H1 (cell line): ENCODE data around the gene SIRT6. TPM values are rescaled to one million over a fixed set of nuclear protein-coding genes. Genes with fewer than 3 reads are reported as not detected.

Source experiments
- CTCF ChIA-PET: fragments of 300-600 bp; sonication (Branson Sonifier 250); formaldehyde crosslinking; loops from one replicate; lab custom pipeline; 2021; ENCODE audit not compliant: partially characterized antibody; lab: Charles Lee
- POLR2A ChIA-PET: fragments of 300-600 bp; sonication (Branson Sonifier 250); formaldehyde crosslinking; loops from one replicate; lab custom pipeline; 2021; ENCODE audit warnings: inconsistent platforms; ENCODE audit not compliant: partially characterized antibody; lab: Charles Lee
- DNase-seq, 2 experiments: peaks; one replicate each; pipeline versions ENCODE4 v3.0.0 to v3.0.0-alpha.2; 2010 to 2022; ENCODE audit warnings: low spot score in 2 of 2, low read depth in 1 of 2, mixed read lengths in 1 of 2
- FAIRE-seq: peaks from 2 replicates; lab custom pipeline; 2011; peaks lifted over from hg19 to GRCh38; lab: Jason Lieb, UNC
- H2AFZ ChIP-seq: 2 replicates; pipeline ENCODE4 v1.8.1; 2012; ENCODE audit warnings: low read length, inconsistent platforms
- H2AK5ac ChIP-seq: 2 replicates; pipeline ENCODE4 v1.6.1; 2013; ENCODE audit warnings: low read depth, low read length
- H2BK120ac ChIP-seq: replicated peaks from 2 replicates; pipeline ENCODE3; 2013; ENCODE audit warnings: low read depth, low read length, inconsistent platforms
- H2BK12ac ChIP-seq: 2 replicates; pipeline ENCODE4 v1.6.1; 2013; ENCODE audit warnings: low read depth, low read length
- H2BK15ac ChIP-seq: 2 replicates; pipeline ENCODE4 v1.6.1; 2013; ENCODE audit warnings: low read length
- H2BK20ac ChIP-seq: 2 replicates; pipeline ENCODE4 v1.6.1; 2013; ENCODE audit warnings: low read length
- H2BK5ac ChIP-seq: 2 replicates; pipeline ENCODE4 v1.6.1; 2013; ENCODE audit warnings: low read depth, low read length
- H3K14ac ChIP-seq: 2 replicates; pipeline ENCODE4 v1.6.1; 2013; ENCODE audit warnings: inconsistent platforms; ENCODE audit not compliant: insufficient read length
- H3K18ac ChIP-seq: 2 replicates; pipeline ENCODE4 v1.6.1; 2013; ENCODE audit warnings: low read length; ENCODE audit errors: extremely low read depth
- H3K23ac ChIP-seq: 2 replicates; pipeline ENCODE4 v1.6.1; 2013; ENCODE audit warnings: inconsistent platforms; ENCODE audit not compliant: insufficient read length
- H3K23me2 ChIP-seq: 2 replicates; pipeline ENCODE4 v1.6.1; 2013; ENCODE audit warnings: low read depth, low read length
- H3K27ac ChIP-seq: 2 replicates; pipeline ENCODE4 v1.6.1; 2011; ENCODE audit warnings: low read depth, low read length, inconsistent platforms
- H3K27me3 ChIP-seq, 4 experiments: replicated peaks in 1 of 4; 1 replicate in 1 of 4; 2 replicates in 3 of 4; pipeline versions ENCODE4 v1.6.1 to v1.8.1; 2011 to 2013; ENCODE audit warnings: low read length in 3 of 4, mild to moderate bottlenecking in 3 of 4, inconsistent platforms in 2 of 4, mixed read lengths in 2 of 4, moderate library complexity in 1 of 4; ENCODE audit not compliant: control insufficient read depth in 3 of 4, insufficient read depth in 3 of 4; ENCODE audit errors: extremely low read depth in 1 of 4
- H3K36me3 ChIP-seq, 4 experiments: 2 replicates each; pipeline versions ENCODE4 v1.6.1 to v1.8.1; 2011 to 2013; ENCODE audit warnings: mild to moderate bottlenecking in 4 of 4, low read length in 3 of 4, moderate library complexity in 2 of 4, control low read depth in 1 of 4, inconsistent platforms in 1 of 4; ENCODE audit not compliant: insufficient read depth in 4 of 4, control insufficient read depth in 2 of 4
- H3K4ac ChIP-seq: replicated peaks from 2 replicates; pipeline ENCODE3; 2013; ENCODE audit warnings: low read length, low read depth, mixed read lengths, inconsistent platforms; ENCODE audit not compliant: insufficient read length
- H3K4me1 ChIP-seq, 4 experiments: replicated peaks in 1 of 4; 1 replicate in 1 of 4; 2 replicates in 3 of 4; pipeline versions ENCODE4 v1.6.1 to v1.8.1; 2011 to 2013; ENCODE audit warnings: low read length in 3 of 4, inconsistent platforms in 2 of 4, mixed read lengths in 1 of 4; ENCODE audit not compliant: insufficient read depth in 4 of 4, control insufficient read depth in 3 of 4
- H3K4me2 ChIP-seq, 2 experiments: 2 replicates each; pipeline versions ENCODE4 v1.6.1 to v1.8.1; 2011 to 2013; ENCODE audit warnings: low read depth in 2 of 2, low read length in 2 of 2, control low read depth in 1 of 2, inconsistent platforms in 1 of 2, mild to moderate bottlenecking in 1 of 2; ENCODE audit not compliant: insufficient read depth in 1 of 2
- H3K4me3 ChIP-seq, 4 experiments: fragments of 200-600, 300-600 bp in 1 of 4; sonication (generic), shearing (Covaris generic), sonication (Bioruptor Twin) in 1 of 4; 2 replicates each; pipeline versions ENCODE4 v1.5.1 to v1.8.1; 2011 to 2016; ENCODE audit warnings: low read length in 4 of 4, low read depth in 3 of 4, control low read depth in 2 of 4, inconsistent platforms in 2 of 4, mild to moderate bottlenecking in 2 of 4, mixed read lengths in 1 of 4, moderate library complexity in 1 of 4; ENCODE audit not compliant: insufficient read depth in 2 of 4; ENCODE audit errors: extremely low read depth in 1 of 4
- H3K56ac ChIP-seq: replicated peaks from 2 replicates; pipeline ENCODE3; 2013; ENCODE audit warnings: low read depth, mild to moderate bottlenecking, mixed read lengths, low read length, inconsistent platforms; ENCODE audit not compliant: insufficient read length
- H3K79me1 ChIP-seq: 2 replicates; pipeline ENCODE4 v1.6.1; 2013; ENCODE audit warnings: low read depth, low read length, control low read depth
- H3K79me2 ChIP-seq, 2 experiments: 2 replicates each; pipeline versions ENCODE4 v1.6.1 to v1.8.1; 2012 to 2013; ENCODE audit warnings: low read length in 2 of 2, mild to moderate bottlenecking in 2 of 2, inconsistent platforms in 1 of 2; ENCODE audit not compliant: insufficient read depth in 2 of 2, control insufficient read depth in 1 of 2
- H3K9ac ChIP-seq, 4 experiments: replicated peaks in 1 of 4; 1 replicate in 1 of 4; 2 replicates in 3 of 4; pipeline versions ENCODE4 v1.6.1 to v1.8.1; 2011 to 2013; ENCODE audit warnings: low read depth in 3 of 4, low read length in 3 of 4, control low read depth in 2 of 4, mild to moderate bottlenecking in 2 of 4, moderate library complexity in 2 of 4, inconsistent platforms in 1 of 4; ENCODE audit errors: extremely low read depth in 1 of 4
- H3K9me3 ChIP-seq, 2 experiments: 2 replicates each; pipeline versions ENCODE4 v1.6.1 to v1.8.1; 2012 to 2013; ENCODE audit warnings: mild to moderate bottlenecking in 2 of 2, moderate library complexity in 2 of 2, control low read depth in 1 of 2, inconsistent platforms in 1 of 2, low read depth in 1 of 2, low read length in 1 of 2, mixed read lengths in 1 of 2; ENCODE audit not compliant: insufficient read depth in 2 of 2
- H4K20me1 ChIP-seq, 2 experiments: replicated peaks in 1 of 2; 2 replicates each; pipeline versions ENCODE3 to v1.8.1; 2011 to 2013; ENCODE audit warnings: inconsistent platforms in 2 of 2, low read length in 2 of 2, mild to moderate bottlenecking in 1 of 2; ENCODE audit not compliant: insufficient read depth in 2 of 2, control insufficient read depth in 1 of 2
- H4K5ac ChIP-seq: 2 replicates; pipeline ENCODE4 v1.6.1; 2013; ENCODE audit warnings: low read length, low read depth, mixed read lengths, inconsistent platforms; ENCODE audit not compliant: insufficient read length
- H4K8ac ChIP-seq: 2 replicates; pipeline ENCODE4 v1.8.0; 2013; ENCODE audit warnings: mild to moderate bottlenecking, moderate library complexity, low read length, inconsistent platforms; ENCODE audit not compliant: insufficient read depth; ENCODE audit errors: extremely low read depth
- H4K91ac ChIP-seq: replicated peaks from 2 replicates; pipeline ENCODE3; 2013; ENCODE audit warnings: low read length, mixed read lengths, inconsistent platforms; ENCODE audit not compliant: insufficient read length
- CBX8 ChIP-seq: fragments of 300-800, 300-1000 bp; sonication (generic); IDR thresholded peaks from 2 replicates; pipeline ENCODE4 v1.7.1; 2016; ENCODE audit warnings: low read depth, low read length, borderline replicate concordance
- CHD1 ChIP-seq: IDR thresholded peaks from 2 replicates; pipeline ENCODE4 v1.6.1; 2012; ENCODE audit warnings: low read depth, low read length, improper control_type of control experiment
- EZH2 ChIP-seq: fragments of 200-600 bp; sonication (generic); IDR thresholded peaks from 2 replicates; pipeline ENCODE4 v1.7.1; 2012; ENCODE audit warnings: low read depth, mild to moderate bottlenecking, moderate library complexity, low read length, inconsistent platforms; ENCODE audit not compliant: severe bottlenecking
- FOSL1 ChIP-seq: IDR thresholded peaks from 2 replicates; pipeline ENCODE4 v1.6.1; 2011; ENCODE audit warnings: mild to moderate bottlenecking, low read depth, low read length, moderate library complexity; ENCODE audit not compliant: insufficient read depth
- RAD21 ChIP-seq, 2 experiments: IDR thresholded peaks in 1 of 2; conservative IDR thresholded peaks in 1 of 2; 2 replicates each; pipeline ENCODE4 v1.6.1; 2011; ENCODE audit warnings: low read depth in 2 of 2, low read length in 2 of 2, improper control_type of control experiment in 1 of 2, inconsistent platforms in 1 of 2, mild to moderate bottlenecking in 1 of 2, moderate library complexity in 1 of 2
- SIRT6 ChIP-seq: IDR thresholded peaks from one replicate; pipeline ENCODE4 v1.7.1; 2012; ENCODE audit warnings: low read length, inconsistent platforms
- SP4 ChIP-seq: IDR thresholded peaks from 2 replicates; pipeline ENCODE4 v1.6.1; 2012; ENCODE audit warnings: low read length, inconsistent platforms
- TAF7 ChIP-seq: optimal IDR thresholded peaks from 2 replicates; pipeline ENCODE3; 2011; ENCODE audit warnings: low read depth, mild to moderate bottlenecking, inconsistent platforms, low read length, moderate library complexity, borderline replicate concordance
- YY1 ChIP-seq: IDR thresholded peaks from 2 replicates; pipeline ENCODE4 v1.6.1; 2011; ENCODE audit warnings: low read depth, mild to moderate bottlenecking, low read length
- ZNF274 ChIP-seq: IDR thresholded peaks from 2 replicates; pipeline ENCODE4 v1.7.0; 2012; ENCODE audit warnings: low read length, borderline replicate concordance; ENCODE audit errors: extremely low read depth
- WGBS, 2 experiments: shearing (Covaris generic) in 1 of 2; methylation state at CpG; one replicate each; pipeline versions ENCODE4 v1.1.6 to v1.1.7; 2013 to 2015; ENCODE audit warnings: low lambda C conversion rate in 2 of 2, mixed read lengths in 2 of 2, inconsistent platforms in 1 of 2, low coverage in 1 of 2, missing lambda C conversion rate in 1 of 2; ENCODE audit not compliant: insufficient replicate concordance in 2 of 2, insufficient coverage in 1 of 2, insufficient read length in 1 of 2; ENCODE audit errors: extremely low coverage in 1 of 2, missing lambda C conversion rate in 1 of 2; 5-methylcytosine and 5-hydroxymethylcytosine counted together
- polyA plus RNA-seq, 7 experiments: library from polyadenylated mRNA; depleted of rRNA in 3 of 7; stranded (reverse) in 5 of 7; unstranded in 2 of 7; fragments of >200 nt in 5 of 7; fragments of 200-250 nt in 2 of 7; gene quantifications; 1 replicate in 5 of 7; 2 replicates in 1 of 7; 4 replicates in 1 of 7; pipeline versions ENCODE4 v1.2.1 to v1.2.3, GENCODE V29; 2011 to 2013; ENCODE audit warnings: missing spikeins in 2 of 7, mixed read lengths in 2 of 7
- total RNA-seq: library from RNA; stranded (reverse); fragmentation: NEBNext Ultra II Directional; extraction: Animal tissue kit (Norgen Biotek cat#: 25700); gene quantifications from 2 replicates; pipeline ENCODE4 v1.2.1, GENCODE V29; 2021

The SIRT6 gene
- total and polyA plus RNA-seq, 2 of the 8 experiments (the other 6 are each of a cell fraction or from before 2014, with no cell fraction given) = 25.2 to 27.0 TPM

DNA sequence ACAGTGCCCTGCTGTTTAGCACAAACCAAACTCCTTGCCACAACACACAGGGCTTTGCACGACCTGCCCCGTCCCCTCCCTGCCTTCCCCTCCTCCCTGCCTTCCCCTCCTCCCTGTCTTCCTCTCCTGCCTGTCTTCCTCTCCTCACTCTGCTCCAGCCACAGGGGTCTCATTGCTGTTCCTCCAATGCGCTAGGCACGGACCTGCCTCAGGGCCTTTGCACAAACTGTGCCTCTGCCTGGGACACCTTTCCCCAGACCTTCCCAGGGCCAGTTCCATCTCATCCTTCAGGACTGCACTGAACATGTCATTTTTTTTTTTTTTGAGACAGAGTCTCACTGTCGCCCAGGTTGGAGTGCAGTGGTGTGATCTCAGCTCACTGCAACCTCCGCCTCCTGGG, 30.7 kb downstream of the SIRT6 start:
- Histone ChIP-seq H3K4me3 (no peak overlapping the region), H4K8ac (no peak overlapping the region), H4K91ac (no peak overlapping the region), H3K36me3 (no peaks in the 10 kb centered on the region), H3K56ac (no peak overlapping the region), H3K18ac (no peak overlapping the region), H3K23ac (no peak overlapping the region), H3K4ac (no peak overlapping the region), H3K14ac (no peak overlapping the region), H3K27ac (no peak overlapping the region), H2AFZ (no peak overlapping the region), H4K20me1 (no peaks in the 10 kb centered on the region), H3K23me2 (no peaks in the 10 kb centered on the region), H2BK15ac (no peak overlapping the region), H2BK120ac (no peak overlapping the region), H3K27me3 (no peaks in the 10 kb centered on the region; a peak in 2 of 7 replicates), H3K79me2 (no peaks in the 10 kb centered on the region), H3K4me1 (no peaks in the 10 kb centered on the region; a peak in 1 of 7 replicates), H3K4me2 (no peak overlapping the region), H2BK12ac (no peak overlapping the region), H2BK20ac (no peak overlapping the region), H2BK5ac (no peak overlapping the region), H3K79me1 (no peaks in the 10 kb centered on the region), H4K5ac (no peak overlapping the region), H2AK5ac (no peak overlapping the region), H3K9ac (no peak overlapping the region), H3K9me3 (no peaks in the 10 kb centered on the region)
- TF ChIP-seq EZH2 (no peak), FOSL1 (no peak), RAD21 (IDR thresholded peaks at IDR 0.05 in 1 of 2, conservative IDR thresholded peaks at IDR 0.05 in 1 of 2; ENCODE audit: low read depth in 2 of 2, low read length in 2 of 2) (no peak), CBX8 (no peak), YY1 (no peak), SIRT6 (no peak), ZNF274 (no peak), SP4 (no peak), TAF7 (no peak), CHD1 (no peak)
- FAIRE-seq (no peak), DNase-seq (no peak)
- ChIA-PET CTCF (interaction anchor here (1.2 to 8.5 kb wide), 3 partner anchors 11 to 191 kb away, joined by 3 to 79 read pairs (median 27); partner anchors contain the start of gene MPND), POLR2A (no interaction called here)
- 74% methylated on average over 3 of the region's 6 CpGs; no CpG with 5 or more reads in 1 of the 2 experiments for WGBS, 2 experiments
